Measurements from ENCODE around the gene SERPINA1.

- TF ChIP-seq EZH2phosphoT487 (IDR thresholded peaks at IDR 0.05), result no peak
- TF ChIP-seq CTCF (IDR thresholded peaks at IDR 0.05), result no peak
Measured at GRCh38 chr14:94337274-94337673, 51.1 kb downstream of the SERPINA1 start.
